ENCODE data around the gene SRRD. TPM values are rescaled to one million over a fixed set of nuclear protein-coding genes. Genes with fewer than 3 reads are reported as not detected.
"Not testable (repeated sequence)": the region's sequence is repeated elsewhere in the genome, so short reads cannot be mapped to it uniquely, and the experiment has no call there.

SRRD gene
- total RNA-seq, 3 donors from 2014 or later = 32.5 to 40.4 (median 40.2) TPM

- Mint-ChIP-seq H3K4me3 (peak within 1 kb of the TSS; percentile 100), H3K36me3 (ENCODE audit: insufficient read depth) (peaks cover 20% of the 10 kb centered on the region), H3K27me3 (ENCODE audit: low read depth) (no peaks in the 10 kb centered on the region), H3K9me3 (no peaks in the 10 kb centered on the region), H3K4me1 (ENCODE audit: low read depth) (peaks cover 47% of the 10 kb centered on the region)
- DNase-seq (peak; percentile 87), ATAC-seq (peak; percentile 97 to 99)
Measured at GRCh38 chr22:26512149-26512793, 28.6 kb downstream of the SRRD start, which contains the start of gene TFIP11. TFIP11 (minus strand) TSS chr22:26512473; CDS start chr22:26510272, 2,201 bp downstream.

GRCh38 chr22:26513838-26514237, 30.2 kb downstream of the SRRD start:
- no peaks in the 10 kb centered on the region for H3K27me3 Mint-ChIP-seq (ENCODE audit: low read depth)
- no peaks in the 10 kb centered on the region for H3K9me3 Mint-ChIP-seq
- peaks cover 47% of the 10 kb centered on the region for H3K4me1 Mint-ChIP-seq (ENCODE audit: low read depth)
- ATAC-seq (no peak), DNase-seq (no peak)
- peak overlapping the region; percentile 100 for H3K4me3 Mint-ChIP-seq
- peaks cover 18% of the 10 kb centered on the region for H3K36me3 Mint-ChIP-seq (ENCODE audit: insufficient read depth)

- no peak for ATAC-seq
- Mint-ChIP-seq H3K36me3 (ENCODE audit: insufficient read depth) (peaks cover 12% of the 10 kb centered on the region), H3K4me1 (ENCODE audit: low read depth) (peaks cover 41% of the 10 kb centered on the region), H3K27me3 (ENCODE audit: low read depth) (no peaks in the 10 kb centered on the region), H3K4me3 (no peak overlapping the region), H3K9me3 (no peaks in the 10 kb centered on the region)
- no peak for DNase-seq
Measured at GRCh38 chr22:26514419-26515161, 30.9 kb downstream of the SRRD start.

- Mint-ChIP-seq H3K4me3 (no peak overlapping the region), H3K27me3 (ENCODE audit: low read depth) (no peaks in the 10 kb centered on the region), H3K36me3 (ENCODE audit: insufficient read depth) (peaks cover 6% of the 10 kb centered on the region), H3K4me1 (ENCODE audit: low read depth) (peaks cover 31% of the 10 kb centered on the region), H3K9me3 (no peaks in the 10 kb centered on the region)
- DNase-seq = no peak
- ATAC-seq = no peak
Measured at GRCh38 chr22:26515931-26516330, 32.3 kb downstream of the SRRD start.

GRCh38 chr22:26516503-26516902, 32.8 kb downstream of the SRRD start:
- ATAC-seq = no peak

GRCh38 chr22:26517429-26517828, 33.8 kb downstream of the SRRD start:
- H3K4me1 Mint-ChIP-seq (ENCODE audit: low read depth) = peaks cover 17% of the 10 kb centered on the region
- no peak for DNase-seq

More at GRCh38 chr22:26516503-26516902, 32.8 kb downstream of the SRRD start:
- no peaks in the 10 kb centered on the region for H3K9me3 Mint-ChIP-seq
- no peak for DNase-seq
- no peaks in the 10 kb centered on the region for H3K27me3 Mint-ChIP-seq (ENCODE audit: low read depth)
- peaks cover 25% of the 10 kb centered on the region for H3K4me1 Mint-ChIP-seq (ENCODE audit: low read depth)
- peaks cover 3% of the 10 kb centered on the region for H3K36me3 Mint-ChIP-seq (ENCODE audit: insufficient read depth)
- H3K4me3 Mint-ChIP-seq = no peak overlapping the region

GRCh38 chr22:26522012-26522411, 38.3 kb downstream of the SRRD start:
- DNase-seq = no peak
- no peaks in the 10 kb centered on the region for H3K9me3 Mint-ChIP-seq
- peaks cover 15% of the 10 kb centered on the region for H3K36me3 Mint-ChIP-seq (ENCODE audit: insufficient read depth)
- no peak for ATAC-seq
- no peaks in the 10 kb centered on the region for H3K4me1 Mint-ChIP-seq (ENCODE audit: low read depth)
- no peaks in the 10 kb centered on the region for H3K27me3 Mint-ChIP-seq (ENCODE audit: low read depth)
- H3K4me3 Mint-ChIP-seq = no peak overlapping the region

More at GRCh38 chr22:26517429-26517828, 33.8 kb downstream of the SRRD start:
- H3K36me3 Mint-ChIP-seq (ENCODE audit: insufficient read depth) = no peaks in the 10 kb centered on the region
- no peak for ATAC-seq
- H3K9me3 Mint-ChIP-seq = no peaks in the 10 kb centered on the region
- H3K27me3 Mint-ChIP-seq (ENCODE audit: low read depth) = no peaks in the 10 kb centered on the region
- no peak overlapping the region for H3K4me3 Mint-ChIP-seq

- H3K9me3 Mint-ChIP-seq = no peaks in the 10 kb centered on the region
- no peaks in the 10 kb centered on the region for H3K4me1 Mint-ChIP-seq (ENCODE audit: low read depth)
- no peak for ATAC-seq
- H3K27me3 Mint-ChIP-seq (ENCODE audit: low read depth) = no peaks in the 10 kb centered on the region
- peaks cover 17% of the 10 kb centered on the region for H3K36me3 Mint-ChIP-seq (ENCODE audit: insufficient read depth)
- H3K4me3 Mint-ChIP-seq = no peak overlapping the region
- no peak for DNase-seq
Measured at GRCh38 chr22:26522592-26522991, 38.9 kb downstream of the SRRD start.

GRCh38 chr22:26524870-26525269, 41.2 kb downstream of the SRRD start:
- ATAC-seq (no peak), DNase-seq (no peak)
- Mint-ChIP-seq H3K9me3 (no peaks in the 10 kb centered on the region), H3K4me3 (no peak overlapping the region), H3K4me1 (ENCODE audit: low read depth) (no peaks in the 10 kb centered on the region), H3K27me3 (ENCODE audit: low read depth) (no peaks in the 10 kb centered on the region), H3K36me3 (ENCODE audit: insufficient read depth) (peaks cover 18% of the 10 kb centered on the region)

- Mint-ChIP-seq H3K4me3 (no peak overlapping the region), H3K36me3 (ENCODE audit: insufficient read depth) (peaks cover 26% of the 10 kb centered on the region), H3K27me3 (ENCODE audit: low read depth) (no peaks in the 10 kb centered on the region), H3K4me1 (ENCODE audit: low read depth) (peaks cover under 1% of the 10 kb centered on the region), H3K9me3 (no peaks in the 10 kb centered on the region)
- no peak for DNase-seq
- ATAC-seq = no peak
Measured at GRCh38 chr22:26525946-26526564, 42.4 kb downstream of the SRRD start.

- H3K27me3 Mint-ChIP-seq (ENCODE audit: low read depth) = no peaks in the 10 kb centered on the region
- DNase-seq (no peak), ATAC-seq (no peak)
- peaks cover 2% of the 10 kb centered on the region for H3K4me1 Mint-ChIP-seq (ENCODE audit: low read depth)
- no peak overlapping the region for H3K4me3 Mint-ChIP-seq
- H3K36me3 Mint-ChIP-seq (ENCODE audit: insufficient read depth) = peaks cover 30% of the 10 kb centered on the region
- no peaks in the 10 kb centered on the region for H3K9me3 Mint-ChIP-seq
Measured at GRCh38 chr22:26527167-26527566, 43.5 kb downstream of the SRRD start.

- no peaks in the 10 kb centered on the region for H3K9me3 Mint-ChIP-seq
- no peaks in the 10 kb centered on the region for H3K27me3 Mint-ChIP-seq (ENCODE audit: low read depth)
- peaks cover 7% of the 10 kb centered on the region for H3K4me1 Mint-ChIP-seq (ENCODE audit: low read depth)
- ATAC-seq (no peak), DNase-seq (no peak)
- H3K4me3 Mint-ChIP-seq = no peak overlapping the region
- peaks cover 32% of the 10 kb centered on the region for H3K36me3 Mint-ChIP-seq (ENCODE audit: insufficient read depth)
Measured at GRCh38 chr22:26527574-26528465, 44.1 kb downstream of the SRRD start.

GRCh38 chr22:26528518-26528917, 44.8 kb downstream of the SRRD start:
- H3K4me1 Mint-ChIP-seq (ENCODE audit: low read depth); H3K27me3 Mint-ChIP-seq (ENCODE audit: low read depth): not testable (repeated sequence)
- H3K36me3 Mint-ChIP-seq (ENCODE audit: insufficient read depth) = peaks cover 32% of the 10 kb centered on the region

GRCh38 chr22:26529345-26529744, 45.7 kb downstream of the SRRD start:
- no peaks in the 10 kb centered on the region for H3K9me3 Mint-ChIP-seq
- no peak overlapping the region for H3K4me3 Mint-ChIP-seq
- H3K4me1 Mint-ChIP-seq (ENCODE audit: low read depth) = peaks cover 8% of the 10 kb centered on the region
- H3K27me3 Mint-ChIP-seq (ENCODE audit: low read depth) = no peaks in the 10 kb centered on the region
- ATAC-seq (no peak), DNase-seq (no peak)
- H3K36me3 Mint-ChIP-seq (ENCODE audit: insufficient read depth) = peaks cover 30% of the 10 kb centered on the region

More at GRCh38 chr22:26528518-26528917, 44.8 kb downstream of the SRRD start:
- ATAC-seq, DNase-seq, H3K9me3 Mint-ChIP-seq, H3K4me3 Mint-ChIP-seq: not testable (repeated sequence)
